Endothelial cell of umbilical vein (primary cell): ENCODE results near the gene VAV2. TPM values are rescaled to one million over a fixed set of nuclear protein-coding genes. Genes with fewer than 3 reads are reported as not detected.

Experiments
- BruUV-seq: library from RNA; stranded (reverse); fragments of 400-500 nt; replicated peaks from 2 replicates; lab custom pipeline; 2021; lab: Mats Ljungman, UMichigan
- CTCF ChIA-PET: fragments of 300-600, 350-600 bp; sonication (Branson Sonifier 250); formaldehyde crosslinking; loops from one replicate; lab custom pipeline; 2021; ENCODE audit warnings: antibody characterized with exemption, inconsistent platforms; lab: Charles Lee
- POLR2A ChIA-PET: fragments of 300-600, 350-600 bp; sonication (Branson Sonifier 250); formaldehyde crosslinking; loops from one replicate; lab custom pipeline; 2021; ENCODE audit warnings: antibody characterized with exemption, inconsistent platforms; lab: Charles Lee
- DNase-seq: peaks from one replicate; pipeline ENCODE4 v3.0.0-alpha.2; 2011; ENCODE audit warnings: low read depth, low spot score
- FAIRE-seq: peaks from 2 replicates; lab custom pipeline; 2011; peaks lifted over from hg19 to GRCh38; lab: Jason Lieb, UNC
- H2AFZ ChIP-seq: 2 replicates; pipeline ENCODE4 v1.6.0; 2012; ENCODE audit warnings: low read depth, low read length, control low read depth, inconsistent platforms
- H3K27ac ChIP-seq: 2 replicates; pipeline ENCODE4 v1.5.1; 2011; ENCODE audit warnings: low read depth, mild to moderate bottlenecking, control low read depth, low read length, moderate library complexity; ENCODE audit not compliant: insufficient read depth
- H3K27me3 ChIP-seq, 2 experiments: 2 replicates each; pipeline versions ENCODE4 v1.6.0 to v1.6.1; 2011; ENCODE audit warnings: low read length in 2 of 2, mixed read lengths in 1 of 2; ENCODE audit not compliant: control insufficient read depth in 2 of 2, insufficient read depth in 2 of 2
- H3K36me3 ChIP-seq, 2 experiments: 2 replicates in 1 of 2; 3 replicates in 1 of 2; pipeline ENCODE4 v1.5.1; 2011; ENCODE audit warnings: low read length in 2 of 2, mild to moderate bottlenecking in 1 of 2, moderate library complexity in 1 of 2; ENCODE audit not compliant: control insufficient read depth in 2 of 2, insufficient read depth in 2 of 2; ENCODE audit errors: extremely low read depth in 1 of 2
- H3K4me1 ChIP-seq: 3 replicates; pipeline ENCODE4 v1.5.1; 2011; ENCODE audit warnings: mild to moderate bottlenecking, low read length; ENCODE audit not compliant: control insufficient read depth, insufficient read depth; ENCODE audit errors: extremely low read depth
- H3K4me2 ChIP-seq: 2 replicates; pipeline ENCODE4 v1.6.1; 2011; ENCODE audit warnings: low read length, control low read depth, mixed read lengths; ENCODE audit not compliant: insufficient read depth
- H3K4me3 ChIP-seq, 3 experiments: fragments of 200-600 bp in 1 of 3; sonication (generic), shearing (Covaris generic) in 1 of 3; replicated peaks in 1 of 3; 2 replicates each; pipeline ENCODE4 v1.5.1; 2011 to 2016; ENCODE audit warnings: control low read depth in 3 of 3, low read length in 3 of 3, mild to moderate bottlenecking in 2 of 3, inconsistent platforms in 1 of 3, low read depth in 1 of 3, moderate library complexity in 1 of 3; ENCODE audit not compliant: insufficient read depth in 1 of 3
- H3K79me2 ChIP-seq: 2 replicates; pipeline ENCODE4 v1.6.0; 2012; ENCODE audit warnings: low read length, inconsistent platforms; ENCODE audit not compliant: control insufficient read depth, insufficient read depth
- H3K9ac ChIP-seq: replicated peaks from 2 replicates; pipeline ENCODE3; 2011; ENCODE audit warnings: low read length, control low read depth; ENCODE audit not compliant: insufficient read depth; ENCODE audit errors: extremely low read depth
- H3K9me1 ChIP-seq: replicated peaks from 3 replicates; pipeline ENCODE4 v1.6.0; 2011; ENCODE audit warnings: mild to moderate bottlenecking, low read length; ENCODE audit not compliant: control insufficient read depth, insufficient read depth; ENCODE audit errors: extremely low read depth
- H3K9me3 ChIP-seq: replicated peaks from 2 replicates; pipeline ENCODE4 v1.5.1; 2012; ENCODE audit warnings: low read length, inconsistent platforms; ENCODE audit not compliant: control insufficient read depth, insufficient read depth
- H4K20me1 ChIP-seq: replicated peaks from 2 replicates; pipeline ENCODE3; 2011; ENCODE audit warnings: mild to moderate bottlenecking, low read length; ENCODE audit not compliant: control insufficient read depth, insufficient read depth; ENCODE audit errors: extremely low read depth
- EZH2 ChIP-seq: IDR thresholded peaks from 2 replicates; pipeline ENCODE4 v1.6.1; 2012; ENCODE audit warnings: borderline replicate concordance, low read depth, mild to moderate bottlenecking, moderate library complexity, low read length, inconsistent platforms; ENCODE audit not compliant: severe bottlenecking
- FOS ChIP-seq: IDR thresholded peaks from 2 replicates; pipeline ENCODE4 v1.6.1; 2011; ENCODE audit warnings: mild to moderate bottlenecking, low read length, moderate library complexity, borderline replicate concordance; ENCODE audit not compliant: insufficient read depth
- JUN ChIP-seq: IDR thresholded peaks from 2 replicates; pipeline ENCODE4 v1.6.1; 2011; ENCODE audit warnings: borderline replicate concordance, low read depth; ENCODE audit not compliant: insufficient read length, insufficient read depth
- MYC ChIP-seq: IDR thresholded peaks from one replicate; pipeline ENCODE4 v1.6.1; 2011; ENCODE audit warnings: mild to moderate bottlenecking, low read depth, low read length
- POLR2A ChIP-seq: IDR thresholded peaks from 2 replicates; pipeline ENCODE4 v1.6.1; 2012; ENCODE audit warnings: low read depth, mild to moderate bottlenecking, control low read depth, low read length
- dilution Hi-C: fragments of 300-500 bp; cut with MboI; formaldehyde crosslinking; loops from one replicate; pipeline ENCODE4 v1.15.0; 2019; ENCODE audit warnings: low sequenced_read_pairs; ENCODE audit not compliant: extremely low pct_ligation_motif_present
- intact Hi-C: fragments of 100-400 bp; cut with micrococcal nuclease; formaldehyde crosslinking; loops from one replicate; pipeline ENCODE4 v1.10.0; 2022
- polyA plus RNA-seq, 4 experiments: library from polyadenylated mRNA; depleted of rRNA in 3 of 4; stranded (reverse) in 3 of 4; unstranded in 1 of 4; fragments of >200 nt; gene quantifications; 2 replicates each; pipeline versions ENCODE4 v1.2.1 to v1.2.3, GENCODE V29; 2011 to 2012; ENCODE audit warnings: missing spikeins in 1 of 4
- total RNA-seq: library from RNA; stranded (reverse); gene quantifications from 2 replicates; pipeline ENCODE4 v1.2.3, GENCODE V29; 2021
- TF ChIP-seq, protein P1 (sequence below): IDR thresholded peaks from 2 replicates; pipeline ENCODE4 v1.6.1; 2011; ENCODE audit not compliant: insufficient read depth, insufficient read length

The VAV2 gene
- total and polyA plus RNA-seq, 2 donors (not counting 3 experiments of a cell fraction or from before 2014, with no cell fraction given) = 10.6 to 30.6 TPM

GRCh38 chr9:134030821-134031470, 38.8 kb upstream of the VAV2 start:
- peaks cover 13 to 33% of the 10 kb centered on the region in 2 experiments for H3K36me3 ChIP-seq

DNA sequence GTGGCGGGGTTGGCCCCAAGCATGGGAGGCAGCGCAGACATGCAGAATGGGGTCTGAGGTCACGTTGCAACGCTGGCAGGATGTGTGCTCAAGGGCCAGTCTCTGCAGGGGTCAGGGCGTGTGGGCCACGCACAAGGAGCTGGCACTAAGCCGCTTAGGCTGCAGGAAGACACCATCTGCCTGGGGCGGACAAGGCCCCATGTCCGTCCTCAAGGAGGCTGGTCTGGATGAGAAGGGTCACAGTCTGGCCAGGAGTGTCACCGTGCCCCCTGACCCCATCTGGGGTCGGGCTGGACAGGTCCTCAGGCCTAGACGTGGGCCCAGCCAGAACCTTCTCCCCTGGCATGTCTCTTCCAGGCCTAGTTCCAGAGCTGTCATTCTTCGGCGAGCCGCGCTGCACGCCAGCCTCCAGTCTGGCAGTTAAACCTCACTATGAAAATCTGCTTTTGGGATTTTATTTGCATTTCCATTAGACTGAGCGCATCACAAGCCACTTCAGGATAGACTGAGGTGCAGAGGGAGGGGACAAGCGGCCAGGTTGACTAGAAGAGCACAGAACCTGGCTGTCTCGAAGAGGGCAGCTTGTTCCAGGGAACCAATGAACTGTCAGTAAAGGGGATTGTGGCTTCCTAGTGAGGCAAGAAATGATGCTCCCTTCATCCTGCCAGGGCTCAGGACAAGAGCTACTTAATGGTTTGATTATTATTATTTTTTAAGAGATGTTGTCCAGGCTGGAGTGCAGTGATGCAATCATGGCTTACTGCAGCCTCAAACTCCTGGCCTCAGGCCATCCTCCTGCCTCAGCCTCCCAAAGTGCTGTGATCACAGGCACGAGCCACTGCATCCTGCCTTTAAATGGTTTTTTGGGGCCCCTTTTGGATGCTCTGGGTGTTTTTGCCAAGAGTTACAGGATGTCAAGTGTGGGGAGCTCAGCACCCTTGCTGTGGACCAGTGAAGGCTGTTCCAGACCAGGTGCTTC, 37.4 kb upstream of the VAV2 start:
- Histone ChIP-seq H3K4me3 (no peak overlapping the region), H3K9ac (no peak overlapping the region), H3K79me2 (no peaks in the 10 kb centered on the region), H3K4me1 (peaks cover 5% of the 10 kb centered on the region), H3K9me3 (no peaks in the 10 kb centered on the region), H2AFZ (no peak overlapping the region), H3K9me1 (no peaks in the 10 kb centered on the region), H3K27ac (no peak overlapping the region), H3K36me3 (peaks cover 10 to 19% of the 10 kb centered on the region in 2 experiments), H3K27me3 (no peaks in the 10 kb centered on the region), H4K20me1 (no peaks in the 10 kb centered on the region), H3K4me2 (no peak overlapping the region)
- CTCF ChIA-PET = interaction anchor here (0.6 kb wide), 1 partner anchor 377 kb away, joined by 4 read pairs; no protein-coding TSS in a partner anchor
- intact Hi-C loops (no loop called here), dilution Hi-C loops (no loop called here)
- TF ChIP-seq EZH2 (no peak), FOS (no peak), POLR2A (peak; percentile 41)
- POLR2A ChIA-PET = no interaction called here
- no peak for DNase-seq
- FAIRE-seq = no peak
- no TSS peak for BruUV-seq

More at GRCh38 chr9:134030821-134031470, 38.8 kb upstream of the VAV2 start:
- no peaks in the 10 kb centered on the region for H3K9me1 ChIP-seq
- no peaks in the 10 kb centered on the region for H3K79me2 ChIP-seq
- no peak overlapping the region for H2AFZ ChIP-seq
- dilution Hi-C loops (no loop called here), intact Hi-C loops (no loop called here)
- BruUV-seq = no TSS peak
- FAIRE-seq (no peak), DNase-seq (no peak)
- no peak overlapping the region for H3K4me2 ChIP-seq
- H3K27me3 ChIP-seq = no peaks in the 10 kb centered on the region
- POLR2A ChIA-PET = no interaction called here
- peaks cover 4% of the 10 kb centered on the region for H3K4me1 ChIP-seq
- CTCF ChIA-PET = no interaction called here
- no peaks in the 10 kb centered on the region for H4K20me1 ChIP-seq
- H3K27ac ChIP-seq = no peak overlapping the region
- no peak overlapping the region for H3K9ac ChIP-seq
- H3K4me3 ChIP-seq = no peak overlapping the region
- no peaks in the 10 kb centered on the region for H3K9me3 ChIP-seq
- TF ChIP-seq, protein P1, sequence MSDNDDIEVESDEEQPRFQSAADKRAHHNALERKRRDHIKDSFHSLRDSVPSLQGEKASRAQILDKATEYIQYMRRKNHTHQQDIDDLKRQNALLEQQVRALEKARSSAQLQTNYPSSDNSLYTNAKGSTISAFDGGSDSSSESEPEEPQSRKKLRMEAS = no peak
- TF ChIP-seq FOS (no peak), JUN (no peak), EZH2 (no peak), MYC (no peak)
